ENCODE results near the gene PLEKHM1.

Gene PLEKHM1

GRCh38 chr17:45436625-45437464 is 53.7 kb downstream of the PLEKHM1 start:
- Histone ChIP-seq H3K4me1 (ENCODE audit: control insufficient read depth, low read depth, low read length) (peaks cover 7% of the 10 kb centered on the region), H3K36me3 (ENCODE audit: control insufficient read depth, low read depth, low read length) (no peaks in the 10 kb centered on the region), H3K4me3 (ENCODE audit: low read length) (no peak overlapping the region), H3K27ac (ENCODE audit: low read length) (no peak overlapping the region), H3K27me3 (ENCODE audit: control insufficient read depth, insufficient read depth, low read length) (peaks cover 23% of the 10 kb centered on the region), H3K9me3 (ENCODE audit: control insufficient read depth, low read depth, low read length) (no peaks in the 10 kb centered on the region), H3K9ac (ENCODE audit: low read length) (no peak overlapping the region)

DNA sequence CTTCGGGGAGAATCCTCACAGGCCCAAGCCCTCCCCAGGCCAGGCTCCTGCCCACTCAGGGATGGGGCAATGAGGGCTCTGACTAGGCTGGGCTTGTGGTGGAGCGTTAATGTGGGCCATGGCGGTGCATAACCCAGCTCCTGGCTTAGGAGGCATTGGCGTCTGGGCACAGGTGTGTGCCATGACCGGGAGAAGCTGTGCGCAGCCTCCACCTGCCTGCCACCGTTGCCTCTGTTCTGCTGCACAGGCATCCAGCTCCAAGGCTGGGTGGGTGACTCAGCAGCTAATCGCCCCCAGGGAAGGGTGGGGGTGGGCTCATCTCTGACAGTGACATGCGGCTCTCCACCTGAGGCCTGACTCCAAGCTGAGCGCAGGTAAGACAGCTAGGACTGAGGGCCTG is 54.4 kb downstream of the PLEKHM1 start:
- Histone ChIP-seq H3K9me3 (ENCODE audit: control insufficient read depth, low read depth, low read length) (no peaks in the 10 kb centered on the region), H3K27ac (ENCODE audit: low read length) (no peak overlapping the region), H3K4me1 (ENCODE audit: control insufficient read depth, low read depth, low read length) (peaks cover 7% of the 10 kb centered on the region), H3K27me3 (ENCODE audit: control insufficient read depth, insufficient read depth, low read length) (peaks cover 29% of the 10 kb centered on the region), H3K36me3 (ENCODE audit: control insufficient read depth, low read depth, low read length) (no peaks in the 10 kb centered on the region), H3K9ac (ENCODE audit: low read length) (no peak overlapping the region), H3K4me3 (ENCODE audit: low read length) (no peak overlapping the region)

DNA sequence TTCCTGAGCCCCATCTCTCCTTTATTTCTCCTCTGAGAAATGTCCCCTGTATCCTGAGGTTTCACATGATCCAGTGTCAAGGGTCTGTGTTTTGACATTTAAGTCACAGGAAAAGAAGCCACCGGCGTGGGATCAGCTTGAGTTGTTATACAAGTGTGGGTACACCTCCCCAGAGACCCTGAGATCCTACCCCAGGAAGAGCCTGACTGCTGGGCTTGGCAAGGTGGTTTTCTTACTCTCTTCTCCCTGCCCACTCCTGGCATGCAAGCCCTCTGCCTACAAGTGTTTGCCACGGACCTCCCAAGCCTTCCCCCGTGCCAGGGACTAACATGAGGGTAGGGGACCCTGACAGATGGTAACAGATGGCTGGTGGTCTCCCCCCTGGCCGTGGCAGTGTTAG is 55.0 kb downstream of the PLEKHM1 start:
- H3K27ac ChIP-seq (ENCODE audit: low read length), result no peak overlapping the region
- H3K4me1 ChIP-seq (ENCODE audit: control insufficient read depth, low read depth, low read length), result peaks cover 6% of the 10 kb centered on the region
- H3K9ac ChIP-seq (ENCODE audit: low read length), result no peak overlapping the region
- peaks cover 36% of the 10 kb centered on the region for H3K27me3 ChIP-seq (ENCODE audit: control insufficient read depth, insufficient read depth, low read length)
- no peaks in the 10 kb centered on the region for H3K36me3 ChIP-seq (ENCODE audit: control insufficient read depth, low read depth, low read length)
- H3K9me3 ChIP-seq (ENCODE audit: control insufficient read depth, low read depth, low read length), result no peaks in the 10 kb centered on the region
- H3K4me3 ChIP-seq (ENCODE audit: low read length), result no peak overlapping the region

DNA sequence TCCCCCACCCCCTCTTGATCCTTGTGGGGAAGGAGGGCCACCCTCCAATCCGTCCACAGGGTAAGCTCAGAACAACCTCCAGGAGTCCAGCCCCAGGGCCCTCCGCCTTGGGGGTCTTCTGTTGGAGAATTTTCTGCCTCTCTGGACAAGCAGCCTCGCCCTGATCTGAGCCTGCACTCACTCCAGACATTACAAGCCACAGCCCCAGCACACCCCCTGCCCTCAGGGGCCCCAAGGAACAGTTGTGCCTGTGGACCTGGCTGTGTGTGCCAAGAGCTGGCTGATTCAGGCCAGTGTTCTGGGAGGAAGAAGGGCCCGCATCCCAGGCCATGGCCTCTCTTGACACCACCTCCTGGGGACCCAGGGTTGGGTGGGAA is 57.4 kb downstream of the PLEKHM1 start:
- no peak overlapping the region for H3K9ac ChIP-seq (ENCODE audit: low read length)
- H3K9me3 ChIP-seq (ENCODE audit: control insufficient read depth, low read depth, low read length), result no peaks in the 10 kb centered on the region
- peaks cover 60% of the 10 kb centered on the region for H3K27me3 ChIP-seq (ENCODE audit: control insufficient read depth, insufficient read depth, low read length)
- no peaks in the 10 kb centered on the region for H3K36me3 ChIP-seq (ENCODE audit: control insufficient read depth, low read depth, low read length)
- peak overlapping the region; percentile 30 for H3K4me3 ChIP-seq (ENCODE audit: low read length)
- H3K4me1 ChIP-seq (ENCODE audit: control insufficient read depth, low read depth, low read length), result peaks cover 13% of the 10 kb centered on the region
- H3K27ac ChIP-seq (ENCODE audit: low read length), result no peak overlapping the region

DNA sequence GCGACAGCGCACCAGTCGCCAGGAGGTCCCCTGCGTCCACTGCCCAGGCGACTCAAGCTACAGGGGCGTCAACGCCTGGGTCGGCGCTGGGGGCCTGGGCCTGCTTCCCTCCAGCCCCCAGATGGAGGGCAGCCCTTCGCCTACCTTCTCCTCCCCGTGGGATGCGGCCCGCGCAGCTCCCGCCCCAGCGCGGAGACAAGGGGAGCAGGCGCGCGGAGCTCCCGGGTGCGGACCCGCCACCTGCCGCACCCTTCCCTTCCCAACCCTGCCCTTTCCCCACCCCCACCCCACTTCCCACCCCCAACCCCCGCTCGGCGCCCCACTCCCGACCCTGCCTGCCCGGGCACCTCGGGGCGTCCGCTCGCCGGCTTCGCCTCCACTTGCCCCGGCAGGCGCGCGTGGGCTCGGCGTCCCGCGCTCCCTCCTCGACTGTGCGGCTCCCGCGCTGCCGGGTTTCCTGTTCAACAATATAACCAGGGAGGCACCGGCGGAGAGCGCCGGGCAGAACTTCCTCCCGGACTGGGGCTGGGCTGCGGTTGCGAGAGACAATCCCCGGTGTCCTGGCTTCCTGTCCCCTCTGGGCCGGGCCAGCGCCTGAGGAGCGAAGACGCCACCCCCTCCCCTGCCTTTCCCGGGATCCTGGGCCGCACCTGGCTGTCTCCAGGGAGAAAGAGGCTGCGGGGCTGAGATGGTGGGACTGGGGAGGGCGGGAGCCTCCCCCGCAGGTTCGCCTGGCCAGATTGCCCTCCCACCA is 57.9 kb downstream of the PLEKHM1 start, which contains the start of gene ARHGAP27:
Gene ARHGAP27 (minus strand): TSS at position 466 of the 754 bp plus-strand sequence. CDS start 2,591 bp downstream, outside the sequence.
- peaks cover 13% of the 10 kb centered on the region for H3K4me1 ChIP-seq (ENCODE audit: control insufficient read depth, low read depth, low read length)
- H3K27me3 ChIP-seq (ENCODE audit: control insufficient read depth, insufficient read depth, low read length), result peaks cover 65% of the 10 kb centered on the region
- no peak within 1 kb of the TSS for H3K9ac ChIP-seq (ENCODE audit: low read length)
- H3K36me3 ChIP-seq (ENCODE audit: control insufficient read depth, low read depth, low read length), result no peaks in the 10 kb centered on the region
- peak within 1 kb of the TSS; percentile 61 for H3K4me3 ChIP-seq (ENCODE audit: low read length)
- no peak within 1 kb of the TSS for H3K27ac ChIP-seq (ENCODE audit: low read length)
- no peaks in the 10 kb centered on the region for H3K9me3 ChIP-seq (ENCODE audit: control insufficient read depth, low read depth, low read length)

- Histone ChIP-seq H3K36me3 (ENCODE audit: control insufficient read depth, low read depth, low read length) (no peaks in the 10 kb centered on the region), H3K9ac (ENCODE audit: low read length) (no peak overlapping the region), H3K4me3 (ENCODE audit: low read length) (peak overlapping the region; percentile 61), H3K9me3 (ENCODE audit: control insufficient read depth, low read depth, low read length) (no peaks in the 10 kb centered on the region), H3K27ac (ENCODE audit: low read length) (no peak overlapping the region), H3K4me1 (ENCODE audit: control insufficient read depth, low read depth, low read length) (peaks cover 10% of the 10 kb centered on the region), H3K27me3 (ENCODE audit: control insufficient read depth, insufficient read depth, low read length) (peaks cover 73% of the 10 kb centered on the region)
Observed at GRCh38 chr17:45431531-45432404, 58.8 kb downstream of the PLEKHM1 start.

GRCh38 chr17:45430738-45431530 is 59.6 kb downstream of the PLEKHM1 start:
- Histone ChIP-seq H3K4me1 (ENCODE audit: control insufficient read depth, low read depth, low read length) (peaks cover 10% of the 10 kb centered on the region), H3K9ac (ENCODE audit: low read length) (no peak overlapping the region), H3K4me3 (ENCODE audit: low read length) (peak overlapping the region; percentile 61), H3K9me3 (ENCODE audit: control insufficient read depth, low read depth, low read length) (no peaks in the 10 kb centered on the region), H3K27ac (ENCODE audit: low read length) (no peak overlapping the region), H3K36me3 (ENCODE audit: control insufficient read depth, low read depth, low read length) (no peaks in the 10 kb centered on the region), H3K27me3 (ENCODE audit: control insufficient read depth, insufficient read depth, low read length) (peaks cover 75% of the 10 kb centered on the region)

GRCh38 chr17:45430006-45430737 is 60.3 kb downstream of the PLEKHM1 start:
- Histone ChIP-seq H3K36me3 (ENCODE audit: control insufficient read depth, low read depth, low read length) (no peaks in the 10 kb centered on the region), H3K4me1 (ENCODE audit: control insufficient read depth, low read depth, low read length) (peaks cover 10% of the 10 kb centered on the region), H3K27ac (ENCODE audit: low read length) (no peak overlapping the region), H3K27me3 (ENCODE audit: control insufficient read depth, insufficient read depth, low read length) (peaks cover 75% of the 10 kb centered on the region), H3K9me3 (ENCODE audit: control insufficient read depth, low read depth, low read length) (no peaks in the 10 kb centered on the region), H3K9ac (ENCODE audit: low read length) (no peak overlapping the region), H3K4me3 (ENCODE audit: low read length) (peak overlapping the region; percentile 61)

GRCh38 chr17:45429339-45430005 is 61.0 kb downstream of the PLEKHM1 start:
- no peaks in the 10 kb centered on the region for H3K36me3 ChIP-seq (ENCODE audit: control insufficient read depth, low read depth, low read length)
- H3K27me3 ChIP-seq (ENCODE audit: control insufficient read depth, insufficient read depth, low read length), result peaks cover 75% of the 10 kb centered on the region
- H3K27ac ChIP-seq (ENCODE audit: low read length), result no peak overlapping the region
- H3K4me3 ChIP-seq (ENCODE audit: low read length), result peak overlapping the region; percentile 44
- H3K4me1 ChIP-seq (ENCODE audit: control insufficient read depth, low read depth, low read length), result peaks cover 10% of the 10 kb centered on the region
- no peaks in the 10 kb centered on the region for H3K9me3 ChIP-seq (ENCODE audit: control insufficient read depth, low read depth, low read length)
- no peak overlapping the region for H3K9ac ChIP-seq (ENCODE audit: low read length)

DNA sequence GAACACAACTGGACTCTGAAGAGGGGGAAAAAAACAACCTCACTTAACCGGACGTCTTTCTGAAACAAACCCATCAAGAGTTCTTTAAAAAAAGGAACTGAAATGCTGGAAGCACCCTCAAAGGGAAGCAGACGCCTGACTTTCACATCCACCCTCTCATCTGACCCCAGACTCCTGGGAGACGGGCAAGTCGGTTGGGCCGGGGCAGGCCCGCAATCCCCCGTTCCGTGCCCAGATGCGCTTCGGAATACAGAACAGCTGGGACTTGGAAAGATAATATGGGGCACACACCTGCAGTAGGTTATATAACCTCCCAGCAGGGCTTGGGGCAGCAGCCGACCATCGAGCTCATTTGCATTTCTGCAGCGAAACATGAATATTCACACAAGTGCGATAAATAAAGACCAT is 61.6 kb downstream of the PLEKHM1 start:
- H3K9ac ChIP-seq (ENCODE audit: low read length), result no peak overlapping the region
- no peaks in the 10 kb centered on the region for H3K36me3 ChIP-seq (ENCODE audit: control insufficient read depth, low read depth, low read length)
- H3K27me3 ChIP-seq (ENCODE audit: control insufficient read depth, insufficient read depth, low read length), result peaks cover 72% of the 10 kb centered on the region
- peaks cover 10% of the 10 kb centered on the region for H3K4me1 ChIP-seq (ENCODE audit: control insufficient read depth, low read depth, low read length)
- H3K4me3 ChIP-seq (ENCODE audit: low read length), result peak overlapping the region; percentile 44
- no peaks in the 10 kb centered on the region for H3K9me3 ChIP-seq (ENCODE audit: control insufficient read depth, low read depth, low read length)
- H3K27ac ChIP-seq (ENCODE audit: low read length), result no peak overlapping the region
